Neuronal stem cell (in vitro differentiated cells): Measurements from ENCODE around the gene THNSL1.
"Not testable (repeated sequence)": the region's sequence is repeated elsewhere in the genome, so short reads cannot be mapped to it uniquely, and the experiment has no call there.

Experiments
- DNase-seq: peaks from one replicate; pipeline ENCODE4 v3.0.0-alpha.2; 2013; ENCODE audit warnings: low spot score
- H2AFZ ChIP-seq: one replicate; pipeline ENCODE4 v1.6.1; 2013; ENCODE audit warnings: mild to moderate bottlenecking, low read length, inconsistent platforms
- H2AK5ac ChIP-seq: 2 replicates; pipeline ENCODE4 v1.6.1; 2013; ENCODE audit warnings: low read depth, mild to moderate bottlenecking, inconsistent platforms, low read length, moderate library complexity, mixed read lengths
- H2BK120ac ChIP-seq: 2 replicates; pipeline ENCODE4 v1.6.1; 2013; ENCODE audit warnings: low read depth, mild to moderate bottlenecking, inconsistent platforms, low read length, moderate library complexity, mixed read lengths
- H2BK12ac ChIP-seq: one replicate; pipeline ENCODE4 v1.6.1; 2013; ENCODE audit warnings: low read length, inconsistent platforms
- H2BK15ac ChIP-seq: 2 replicates; pipeline ENCODE4 v1.6.1; 2013; ENCODE audit warnings: mild to moderate bottlenecking, low read length, inconsistent platforms, mixed read lengths
- H2BK5ac ChIP-seq: one replicate; pipeline ENCODE4 v1.6.1; 2013; ENCODE audit warnings: inconsistent platforms, mild to moderate bottlenecking, low read length, moderate library complexity
- H3K14ac ChIP-seq: one replicate; pipeline ENCODE4 v1.6.1; 2013; ENCODE audit warnings: low read length, inconsistent platforms
- H3K18ac ChIP-seq: 2 replicates; pipeline ENCODE4 v1.6.1; 2013; ENCODE audit warnings: low read length, inconsistent platforms
- H3K23ac ChIP-seq: 2 replicates; pipeline ENCODE4 v1.6.1; 2013; ENCODE audit warnings: low read depth, mild to moderate bottlenecking, mixed read lengths, low read length, inconsistent platforms; ENCODE audit not compliant: poor library complexity
- H3K27ac ChIP-seq: replicated peaks from 3 replicates; pipeline ENCODE4 v1.5.1; 2013; ENCODE audit warnings: low read length, inconsistent platforms
- H3K27me3 ChIP-seq, 3 experiments: 2 replicates each; pipeline ENCODE4 v1.6.1; 2013; ENCODE audit warnings: low read length in 3 of 3, mild to moderate bottlenecking in 2 of 3, inconsistent platforms in 1 of 3, low read depth in 1 of 3, mixed read lengths in 1 of 3, moderate library complexity in 1 of 3; ENCODE audit not compliant: control insufficient read depth in 3 of 3, insufficient read depth in 3 of 3
- H3K36me3 ChIP-seq, 2 donors: replicated peaks in 1 of 2; 2 replicates each; pipeline ENCODE4 v1.6.1; 2013; ENCODE audit warnings: low read length in 2 of 2; ENCODE audit not compliant: control insufficient read depth in 2 of 2, insufficient read depth in 2 of 2
- H3K4ac ChIP-seq: 2 replicates; pipeline ENCODE4 v1.6.1; 2013; ENCODE audit warnings: inconsistent platforms, mild to moderate bottlenecking, low read length, moderate library complexity
- H3K4me1 ChIP-seq, 2 donors: 1 replicate in 1 of 2; 2 replicates in 1 of 2; pipeline ENCODE4 v1.6.1; 2013; ENCODE audit warnings: low read length in 2 of 2, low read depth in 1 of 2; ENCODE audit not compliant: control insufficient read depth in 2 of 2, insufficient read depth in 1 of 2
- H3K4me2 ChIP-seq: one replicate; pipeline ENCODE4 v1.6.1; 2013; ENCODE audit warnings: mild to moderate bottlenecking, low read length, inconsistent platforms; ENCODE audit not compliant: insufficient read depth, poor library complexity, severe bottlenecking
- H3K4me3 ChIP-seq, 2 donors: 2 replicates each; pipeline ENCODE4 v1.5.1; 2013; ENCODE audit warnings: low read length in 2 of 2, mild to moderate bottlenecking in 2 of 2, inconsistent platforms in 1 of 2, moderate library complexity in 1 of 2
- H3K79me1 ChIP-seq: one replicate; pipeline ENCODE4 v1.6.1; 2013; ENCODE audit warnings: low read depth, mild to moderate bottlenecking, inconsistent platforms, low read length, moderate library complexity
- H3K9ac ChIP-seq: one replicate; pipeline ENCODE4 v1.6.1; 2013; ENCODE audit warnings: mild to moderate bottlenecking, low read depth, low read length, inconsistent platforms; ENCODE audit not compliant: poor library complexity
- H3K9me3 ChIP-seq, 2 donors: replicated peaks in 1 of 2; 2 replicates each; pipeline versions ENCODE3 to v1.6.1; 2013; ENCODE audit warnings: low read length in 2 of 2, mild to moderate bottlenecking in 2 of 2, inconsistent platforms in 1 of 2, low read depth in 1 of 2, mixed read lengths in 1 of 2, moderate library complexity in 1 of 2; ENCODE audit not compliant: control insufficient read depth in 2 of 2, insufficient read depth in 1 of 2
- H4K8ac ChIP-seq: one replicate; pipeline ENCODE4 v1.6.1; 2013; ENCODE audit warnings: low read depth, mild to moderate bottlenecking, inconsistent platforms, low read length, moderate library complexity
- H4K91ac ChIP-seq: one replicate; pipeline ENCODE4 v1.6.1; 2013; ENCODE audit warnings: low read length, low read depth, mild to moderate bottlenecking, inconsistent platforms; ENCODE audit not compliant: poor library complexity
- WGBS, 2 donors: extraction: QIAGEN DNeasy Blood & Tissue Kit; methylation state at CpG; one replicate each; pipeline ENCODE4 v1.1.7; 2013; ENCODE audit warnings: missing lambda C conversion rate in 2 of 2, mixed read lengths in 1 of 2; ENCODE audit not compliant: insufficient read length in 2 of 2, insufficient replicate concordance in 1 of 2; ENCODE audit errors: extremely low coverage in 2 of 2; 5-methylcytosine and 5-hydroxymethylcytosine counted together

Gene THNSL1

GRCh38 chr10:24998044-24998443 lies 18.4 kb upstream of the THNSL1 start:
- WGBS, 2 donors, result no CpG with 5 or more reads among the region's 3 CpGs
- Histone ChIP-seq H3K9ac (no peak overlapping the region), H2BK12ac (no peak overlapping the region), H4K8ac (no peak overlapping the region), H3K27ac (no peak overlapping the region), H2AK5ac (no peak overlapping the region), H3K4ac (no peak overlapping the region), H2AFZ (no peak overlapping the region), H2BK15ac (no peak overlapping the region), H2BK5ac (no peak overlapping the region), H3K4me3 (no peak overlapping the region), H3K79me1 (no peaks in the 10 kb centered on the region), H3K4me1 (no peaks in the 10 kb centered on the region), H3K27me3 (no peaks in the 10 kb centered on the region), H2BK120ac (no peak overlapping the region), H3K18ac (no peak overlapping the region), H3K9me3 (no peaks in the 10 kb centered on the region), H3K23ac (no peak overlapping the region), H3K14ac (no peak overlapping the region), H4K91ac (no peak overlapping the region), H3K4me2 (no peak overlapping the region), H3K36me3 (no peaks in the 10 kb centered on the region)
- no peak for DNase-seq

GRCh38 chr10:25011591-25011990 lies 4.8 kb upstream of the THNSL1 start:
- not testable (repeated sequence) for H2AK5ac ChIP-seq, H3K18ac ChIP-seq, H2BK120ac ChIP-seq, H3K14ac ChIP-seq, H3K9me3 ChIP-seq, H2BK12ac ChIP-seq, H3K23ac ChIP-seq, H4K8ac ChIP-seq, H3K27me3 ChIP-seq, H2BK5ac ChIP-seq, H4K91ac ChIP-seq, H2BK15ac ChIP-seq, H3K9ac ChIP-seq, H2AFZ ChIP-seq, H3K36me3 ChIP-seq, H3K27ac ChIP-seq, H3K4me1 ChIP-seq, DNase-seq, H3K4ac ChIP-seq, H3K4me3 ChIP-seq, H3K4me2 ChIP-seq, H3K79me1 ChIP-seq
- no CpG with 5 or more reads among the region's 2 CpGs for WGBS, 2 donors

- Histone ChIP-seq H2BK12ac (no peak overlapping the region), H3K27ac (no peak overlapping the region), H4K8ac (no peak overlapping the region)
Observed at GRCh38 chr10:25014579-25014978, 1.8 kb upstream of the THNSL1 start.

GRCh38 chr10:25015828-25016375 lies 510 bp upstream of the THNSL1 start, which contains the start of gene ENKUR:
ENKUR (minus strand) TSS chr10:25016158; CDS start chr10:25015936, 222 bp downstream.
- Histone ChIP-seq H3K4me2 (peak within 1 kb of the TSS; percentile 94), H2AK5ac (peak within 1 kb of the TSS; percentile 86), H2AFZ (peak within 1 kb of the TSS; percentile 85), H3K4me1 (peaks cover 0 to 1% of the 10 kb centered on the region in 2 donors), H2BK15ac (no peak within 1 kb of the TSS), H3K4ac (no peak within 1 kb of the TSS), H3K27me3 (no peaks in the 10 kb centered on the region), H3K18ac (peak within 1 kb of the TSS; percentile 100), H3K14ac (peak within 1 kb of the TSS; percentile 67), H3K79me1 (no peaks in the 10 kb centered on the region), H4K8ac (peak within 1 kb of the TSS; percentile 78), H3K36me3 (no peaks in the 10 kb centered on the region), H2BK12ac (no peak within 1 kb of the TSS), H3K27ac (peak within 1 kb of the TSS; percentile 99), H2BK120ac (no peak within 1 kb of the TSS), H2BK5ac (peak within 1 kb of the TSS; percentile 70), H3K4me3 (peak within 1 kb of the TSS; percentile 80 to 85), H3K23ac (peak within 1 kb of the TSS; percentile 87), H4K91ac (no peak within 1 kb of the TSS), H3K9ac (peak within 1 kb of the TSS; percentile 85), H3K9me3 (no peaks in the 10 kb centered on the region)
- DNase-seq, result peak; percentile 98
- no CpG with 5 or more reads among the region's 16 CpGs for WGBS, 2 donors

More at GRCh38 chr10:25014579-25014978, 1.8 kb upstream of the THNSL1 start:
- H3K4ac ChIP-seq, result no peak overlapping the region
- H3K23ac ChIP-seq, result no peak overlapping the region
- no peaks in the 10 kb centered on the region for H3K9me3 ChIP-seq
- no peak for DNase-seq
- no peak overlapping the region for H2BK15ac ChIP-seq
- H3K18ac ChIP-seq, result no peak overlapping the region
- no peak overlapping the region for H4K91ac ChIP-seq
- H2BK120ac ChIP-seq, result no peak overlapping the region
- H2AK5ac ChIP-seq, result no peak overlapping the region
- peaks cover 0 to 1% of the 10 kb centered on the region in 2 donors for H3K4me1 ChIP-seq
- H3K79me1 ChIP-seq, result no peaks in the 10 kb centered on the region
- H3K14ac ChIP-seq, result no peak overlapping the region
- H3K4me3 ChIP-seq, result peak overlapping the region in 1 of 2 donors; percentile 80
- H3K27me3 ChIP-seq, result no peaks in the 10 kb centered on the region
- H2AFZ ChIP-seq, result peak overlapping the region; percentile 8
- no peaks in the 10 kb centered on the region for H3K36me3 ChIP-seq
- no peak overlapping the region for H2BK5ac ChIP-seq
- no peak overlapping the region for H3K9ac ChIP-seq
- H3K4me2 ChIP-seq, result no peak overlapping the region
